B cell (primary cell): ENCODE data around the gene L3MBTL3.

Experiments used
- EZH2 ChIP-seq: IDR thresholded peaks from 2 replicates; pipeline ENCODE4 v1.6.1; 2012; ENCODE audit warnings: borderline replicate concordance, low read depth, mild to moderate bottlenecking, moderate library complexity, low read length; ENCODE audit not compliant: insufficient read depth, poor library complexity, severe bottlenecking
- TF ChIP-seq, protein P1 (sequence below): fragments of 200-600 bp; IDR thresholded peaks from one replicate; pipeline ENCODE4 v1.8.0; 2022; ENCODE audit warnings: antibody characterized with exemption, mild to moderate bottlenecking

DNA sequence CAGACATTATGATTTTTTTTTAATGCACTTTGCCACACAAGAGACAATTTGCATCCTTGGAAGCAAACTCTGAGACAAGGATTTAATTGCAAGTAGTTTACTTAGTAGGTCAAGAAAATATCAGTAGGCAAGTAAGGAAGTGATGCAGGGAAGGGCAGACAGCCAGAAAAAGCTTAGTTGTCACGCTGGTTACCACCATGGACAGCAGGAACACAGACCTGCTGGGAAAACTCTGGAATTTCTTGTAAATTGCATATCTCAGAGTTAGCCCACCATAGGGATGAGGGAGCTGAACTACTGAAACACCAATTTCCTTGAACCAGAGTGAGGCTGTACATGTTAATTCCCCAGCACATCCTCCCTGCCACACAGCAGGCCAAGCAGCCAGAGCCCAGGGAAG lies 92.7 kb downstream of the L3MBTL3 start:
- no peak for TF ChIP-seq EZH2
- TF ChIP-seq, protein P1, sequence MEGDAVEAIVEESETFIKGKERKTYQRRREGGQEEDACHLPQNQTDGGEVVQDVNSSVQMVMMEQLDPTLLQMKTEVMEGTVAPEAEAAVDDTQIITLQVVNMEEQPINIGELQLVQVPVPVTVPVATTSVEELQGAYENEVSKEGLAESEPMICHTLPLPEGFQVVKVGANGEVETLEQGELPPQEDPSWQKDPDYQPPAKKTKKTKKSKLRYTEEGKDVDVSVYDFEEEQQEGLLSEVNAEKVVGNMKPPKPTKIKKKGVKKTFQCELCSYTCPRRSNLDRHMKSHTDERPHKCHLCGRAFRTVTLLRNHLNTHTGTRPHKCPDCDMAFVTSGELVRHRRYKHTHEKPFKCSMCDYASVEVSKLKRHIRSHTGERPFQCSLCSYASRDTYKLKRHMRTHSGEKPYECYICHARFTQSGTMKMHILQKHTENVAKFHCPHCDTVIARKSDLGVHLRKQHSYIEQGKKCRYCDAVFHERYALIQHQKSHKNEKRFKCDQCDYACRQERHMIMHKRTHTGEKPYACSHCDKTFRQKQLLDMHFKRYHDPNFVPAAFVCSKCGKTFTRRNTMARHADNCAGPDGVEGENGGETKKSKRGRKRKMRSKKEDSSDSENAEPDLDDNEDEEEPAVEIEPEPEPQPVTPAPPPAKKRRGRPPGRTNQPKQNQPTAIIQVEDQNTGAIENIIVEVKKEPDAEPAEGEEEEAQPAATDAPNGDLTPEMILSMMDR = no peak
